SW480 (cell line): Measurements from ENCODE around the gene AHSG.
A peak's percentile ranks its signal among the peaks of the same experiment; 100 is the strongest.
"Not testable (repeated sequence)": the region's sequence is repeated elsewhere in the genome, so short reads cannot be mapped to it uniquely, and the experiment has no call there.

ENCODE experiments used
- DNase-seq: peaks from one replicate; pipeline ENCODE4 v3.0.0-alpha.2; 2016; ENCODE audit warnings: low spot score

Gene AHSG

GRCh38 chr3:186612721-186613636, at the start of gene AHSG:
Gene AHSG, plus strand, starts transcription at chr3:186613060. Its CDS starts 82 bp downstream, at chr3:186613142.
- no peak for DNase-seq

- no peak for DNase-seq
Observed at GRCh38 chr3:186564586-186564985, 48.3 kb upstream of the AHSG start.

GRCh38 chr3:186566772-186567071, 46.1 kb upstream of the AHSG start:
- DNase-seq = no peak

GRCh38 chr3:186567072-186567921, 45.6 kb upstream of the AHSG start, which contains the start of gene TBCCD1:
Gene TBCCD1, minus strand, starts transcription at chr3:186567339. Its CDS starts 3,010 bp downstream, at chr3:186564329.
- peak; percentile 92 for DNase-seq

GRCh38 chr3:186569361-186569760, 43.5 kb upstream of the AHSG start:
- not testable (repeated sequence) for DNase-seq

- DNase-seq = no peak
Observed at GRCh38 chr3:186569779-186570095, 43.1 kb upstream of the AHSG start.

- DNase-seq = peak; percentile 100
Observed at GRCh38 chr3:186570096-186570940, 42.5 kb upstream of the AHSG start, which contains the start of gene DNAJB11. Gene DNAJB11, plus strand, starts transcription at chr3:186570720. Its CDS starts 178 bp downstream, at chr3:186570898.

GRCh38 chr3:186570941-186571643, 41.8 kb upstream of the AHSG start:
- DNase-seq = no peak

- DNase-seq = no peak
Observed at GRCh38 chr3:186571644-186572013, 41.2 kb upstream of the AHSG start.

- DNase-seq = no peak
Observed at GRCh38 chr3:186577521-186577920, 35.3 kb upstream of the AHSG start.

- no peak for DNase-seq
Observed at GRCh38 chr3:186580785-186581184, 32.1 kb upstream of the AHSG start.

- DNase-seq = no peak
Observed at GRCh38 chr3:186582541-186582940, 30.3 kb upstream of the AHSG start.

GRCh38 chr3:186583831-186584230, 29.0 kb upstream of the AHSG start:
- no peak for DNase-seq

GRCh38 chr3:186586245-186586644, 26.6 kb upstream of the AHSG start:
- DNase-seq = not testable (repeated sequence)

GRCh38 chr3:186587183-186587582, 25.7 kb upstream of the AHSG start:
- DNase-seq = no peak

GRCh38 chr3:186588632-186589031, 24.2 kb upstream of the AHSG start:
- DNase-seq = peak; percentile 58

GRCh38 chr3:186589121-186589520, 23.7 kb upstream of the AHSG start:
- no peak for DNase-seq

GRCh38 chr3:186589856-186590579, 22.8 kb upstream of the AHSG start:
- peak; percentile 76 for DNase-seq

- DNase-seq = no peak
Observed at GRCh38 chr3:186590580-186591295, 22.1 kb upstream of the AHSG start.

- DNase-seq = no peak
Observed at GRCh38 chr3:186592682-186593081, 20.2 kb upstream of the AHSG start.
